GM19238 (cell line): ENCODE results near the gene KRTAP10-12.
"Not testable (repeated sequence)": the region's sequence is repeated elsewhere in the genome, so short reads cannot be mapped to it uniquely, and the experiment has no call there.

Source experiments
- DNase-seq: peaks from one replicate; pipeline ENCODE4 v3.0.0; 2011; ENCODE audit warnings: low spot score; ENCODE audit not compliant: insufficient read length

Gene KRTAP10-12

DNA sequence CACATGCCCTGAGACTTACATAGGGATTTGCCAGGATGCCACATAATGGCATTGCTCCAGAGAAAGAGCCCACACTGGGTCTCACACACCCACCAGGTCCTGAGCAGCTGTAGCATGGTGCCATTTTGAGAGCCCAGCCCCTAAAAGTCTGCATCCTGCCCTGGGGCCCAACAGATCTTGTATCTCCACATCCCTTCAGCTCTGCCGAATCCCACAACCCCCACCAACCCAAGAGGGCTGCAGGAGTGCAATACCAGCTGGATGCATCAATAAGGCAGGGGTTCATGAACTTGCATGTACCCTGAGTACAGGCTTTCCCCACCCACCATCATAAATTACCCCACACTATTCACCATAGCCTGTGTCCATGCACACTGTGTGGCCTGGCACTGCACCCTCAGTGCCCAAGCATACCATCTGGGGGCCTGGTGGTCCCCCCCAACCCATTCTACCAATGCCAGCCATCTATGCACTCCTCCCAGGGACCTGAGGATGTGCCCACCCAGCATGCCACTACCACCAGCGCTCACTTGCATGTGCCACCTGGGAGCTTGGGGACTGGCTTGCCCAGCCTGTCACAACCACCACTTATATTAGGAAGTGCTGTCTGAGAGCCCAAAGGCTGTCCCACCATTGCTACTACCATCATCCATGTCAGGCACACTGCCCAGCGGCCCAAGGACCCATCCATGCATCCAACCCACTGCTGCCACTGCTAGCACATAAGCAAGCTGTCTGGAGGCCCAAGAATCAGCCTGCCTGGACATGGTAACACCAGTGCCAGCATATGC, 26.1 kb upstream of the KRTAP10-12 start:
- no peak for DNase-seq

DNA sequence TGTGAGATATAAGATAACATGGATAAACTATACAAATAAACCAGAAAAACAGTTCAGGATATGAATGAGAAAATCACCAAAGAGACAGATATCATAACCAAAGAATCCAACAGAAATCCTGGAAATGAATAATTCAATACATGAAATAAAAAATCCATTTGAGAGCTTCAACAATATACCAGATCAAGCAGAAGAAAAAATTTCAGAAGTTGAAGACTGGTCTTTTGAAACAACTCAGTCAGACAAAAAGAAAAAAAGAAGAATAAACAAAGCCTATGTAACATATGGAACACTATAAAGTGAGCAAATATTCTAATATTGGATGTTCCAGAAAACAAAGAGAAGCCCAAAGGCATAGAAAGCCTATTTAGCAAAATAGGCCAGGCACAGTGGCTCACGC, 25.1 kb upstream of the KRTAP10-12 start:
- DNase-seq = no peak

GRCh38 chr21:44677881-44678280, 19.1 kb upstream of the KRTAP10-12 start:
- DNase-seq = no peak

DNA sequence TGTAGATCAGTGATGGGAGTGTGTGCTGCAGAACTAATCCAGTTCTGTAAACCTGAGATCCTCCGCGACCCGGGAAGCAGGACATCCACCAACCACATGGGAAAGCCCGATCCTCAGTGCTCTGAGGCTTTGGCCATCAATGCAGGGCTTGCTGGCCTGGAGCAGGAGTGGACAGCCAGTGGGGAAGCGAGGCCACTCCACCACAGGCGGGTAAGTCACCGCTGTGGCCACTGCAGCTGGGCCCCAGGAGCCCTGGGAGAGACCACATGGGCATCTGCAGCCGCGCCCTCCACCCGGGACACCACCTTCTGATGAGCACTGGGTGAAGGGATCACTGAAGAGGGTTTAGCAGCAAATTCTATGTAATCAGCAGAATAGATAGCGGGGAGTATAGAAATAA, 15.8 kb upstream of the KRTAP10-12 start:
- no peak for DNase-seq

DNA sequence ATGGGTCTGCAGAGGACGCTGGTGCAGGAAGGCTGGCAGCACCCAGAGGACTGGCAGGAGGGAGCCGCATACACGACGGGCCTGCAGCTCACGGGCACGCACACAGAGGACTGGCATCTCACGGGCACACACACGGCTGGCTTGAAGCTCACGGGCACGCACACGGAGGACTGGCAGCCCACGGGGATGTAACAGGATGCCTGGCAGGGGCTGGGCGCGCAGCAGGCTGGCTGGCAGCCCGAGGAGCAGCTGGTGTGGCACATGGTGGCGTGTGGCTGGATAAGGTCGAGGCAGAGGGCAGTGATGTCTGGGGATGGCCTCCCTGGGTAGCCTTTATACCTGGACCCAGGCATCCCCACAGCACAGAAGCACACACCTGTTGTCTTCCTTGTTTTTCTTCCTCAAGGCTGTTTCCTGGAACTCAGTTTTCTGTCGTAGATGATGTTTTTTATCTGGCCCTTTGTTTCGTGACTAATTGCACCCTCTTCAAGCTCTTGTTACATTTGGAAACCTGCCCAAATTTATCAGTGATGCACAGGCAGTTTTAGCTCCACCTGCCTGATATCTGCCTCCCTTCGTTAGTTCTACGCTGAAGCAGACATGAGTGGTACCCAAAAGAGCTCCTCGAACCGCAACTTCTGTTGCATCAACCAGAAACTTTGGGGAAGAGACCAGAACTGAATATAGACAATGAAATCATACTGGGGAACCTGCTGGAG, 15.0 kb upstream of the KRTAP10-12 start, which contains the start of gene KRTAP12-1:
Gene KRTAP12-1, minus strand, starts transcription at position 303 of the 719 bp plus-strand sequence. Its CDS starts 40 bp downstream, at position 263.
- DNase-seq = no peak

DNA sequence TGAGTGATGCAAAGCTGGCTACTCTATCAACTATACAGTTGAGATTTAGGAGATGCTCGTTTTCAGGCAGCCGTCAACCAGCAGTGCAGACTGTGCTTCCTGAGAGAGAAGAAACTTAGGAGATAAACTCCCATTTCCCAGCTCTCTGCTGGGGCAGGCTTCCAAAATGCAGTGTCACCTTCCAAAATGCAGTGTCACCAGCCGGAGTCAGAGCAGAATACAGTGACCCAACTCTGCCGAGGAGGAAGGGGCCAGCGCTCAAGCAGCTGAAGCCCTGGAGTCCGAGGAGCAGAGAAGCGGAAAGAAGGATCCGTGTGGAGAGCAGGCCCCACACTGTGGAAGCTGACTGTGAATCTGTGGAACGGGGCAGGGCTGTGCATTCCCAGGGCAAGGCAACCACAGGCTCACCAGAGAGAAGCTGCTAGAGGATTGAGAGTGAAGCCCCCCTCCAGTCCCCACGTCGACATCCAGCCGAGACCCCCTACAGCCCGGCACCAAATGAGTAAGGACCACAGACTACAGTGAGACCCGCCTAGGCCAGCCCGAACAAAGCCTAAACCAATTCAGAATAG, 14.3 kb upstream of the KRTAP10-12 start:
- no peak for DNase-seq

GRCh38 chr21:44684077-44684476, 12.9 kb upstream of the KRTAP10-12 start:
- DNase-seq = no peak

- DNase-seq = no peak
These were observed 12.5 kb upstream of the KRTAP10-12 start for GRCh38 chr21:44684483-44684882.

GRCh38 chr21:44685050-44685449, 11.9 kb upstream of the KRTAP10-12 start:
- DNase-seq = not testable (repeated sequence)

DNA sequence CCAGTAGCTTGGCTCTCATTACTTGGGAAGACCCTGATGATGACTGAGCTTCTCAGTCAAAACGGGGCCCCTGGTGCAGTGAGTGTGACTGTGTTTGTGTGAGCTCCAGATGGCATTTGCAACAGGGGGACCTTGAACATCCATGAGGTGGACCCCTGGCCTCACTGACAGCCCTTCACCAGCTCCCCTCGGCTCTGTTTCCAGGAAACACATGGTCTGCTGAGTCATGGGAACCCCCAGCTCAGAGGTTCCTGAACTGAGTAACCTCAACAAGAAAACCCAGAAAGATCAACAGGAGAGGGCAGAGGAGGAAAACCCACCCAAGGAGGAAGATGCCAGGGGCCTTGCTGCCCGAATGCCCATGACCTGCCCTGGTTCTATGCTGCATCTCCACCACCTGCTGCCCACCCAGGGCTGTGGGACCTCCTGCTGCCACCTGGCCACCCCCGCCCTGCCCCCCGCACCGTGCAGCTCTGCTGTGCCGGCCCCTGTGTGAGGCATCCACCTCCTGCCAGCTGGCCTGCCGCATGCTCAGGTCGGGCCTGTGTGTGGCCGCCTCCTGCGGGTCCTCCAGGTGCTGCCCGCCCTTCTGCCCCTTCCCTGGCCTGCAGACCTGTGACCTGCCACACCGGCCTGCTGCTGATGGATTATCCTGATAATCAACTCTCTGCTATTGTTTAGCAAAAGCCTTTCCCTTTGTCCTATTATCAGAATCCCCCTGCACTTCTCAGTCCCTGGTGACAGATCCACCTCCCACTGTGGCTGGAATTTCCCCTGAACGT, 10.8 kb upstream of the KRTAP10-12 start:
- DNase-seq = no peak

- DNase-seq = no peak
These were observed 10.0 kb upstream of the KRTAP10-12 start for GRCh38 chr21:44686843-44687561.

DNA sequence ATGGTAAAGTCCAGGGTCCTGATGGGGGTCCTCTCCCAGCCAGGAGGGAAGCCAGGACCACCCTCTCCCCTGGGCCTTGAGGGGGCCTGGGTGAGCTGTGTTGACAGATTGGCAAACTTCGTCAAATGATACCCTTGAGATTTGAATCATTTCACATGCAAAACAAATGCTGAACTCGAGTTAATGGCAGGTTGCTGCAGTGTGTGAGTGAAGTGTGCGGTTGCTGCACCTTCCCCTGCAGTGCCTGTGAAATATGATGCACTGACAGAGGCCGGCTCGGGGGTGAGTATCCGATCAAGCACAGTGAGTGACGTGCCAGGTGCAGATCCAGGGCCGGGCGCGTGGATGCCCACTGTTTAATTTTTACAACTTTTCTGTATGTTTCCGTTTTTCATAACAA, 9.3 kb upstream of the KRTAP10-12 start:
- no peak for DNase-seq

- not testable (repeated sequence) for DNase-seq
These were observed 7.2 kb upstream of the KRTAP10-12 start for GRCh38 chr21:44689740-44690139.

DNA sequence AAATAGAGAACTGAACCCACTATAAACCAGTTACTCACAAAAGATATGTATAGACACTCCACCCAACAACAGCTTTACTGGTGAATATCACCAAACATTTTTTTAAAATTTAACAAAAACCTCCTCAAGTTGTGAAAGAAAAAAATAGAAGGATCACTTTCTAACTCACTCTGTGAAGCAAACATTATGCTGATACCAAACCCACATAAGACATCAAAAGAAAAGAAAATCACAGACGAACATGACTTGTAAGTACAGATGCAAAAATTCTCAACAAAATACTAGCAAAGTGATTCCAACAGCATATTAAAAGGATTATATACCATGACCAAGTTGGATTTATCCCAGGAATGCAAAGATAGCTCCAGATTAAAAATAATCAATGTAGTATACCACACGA, 5.3 kb upstream of the KRTAP10-12 start:
- no peak for DNase-seq

DNA sequence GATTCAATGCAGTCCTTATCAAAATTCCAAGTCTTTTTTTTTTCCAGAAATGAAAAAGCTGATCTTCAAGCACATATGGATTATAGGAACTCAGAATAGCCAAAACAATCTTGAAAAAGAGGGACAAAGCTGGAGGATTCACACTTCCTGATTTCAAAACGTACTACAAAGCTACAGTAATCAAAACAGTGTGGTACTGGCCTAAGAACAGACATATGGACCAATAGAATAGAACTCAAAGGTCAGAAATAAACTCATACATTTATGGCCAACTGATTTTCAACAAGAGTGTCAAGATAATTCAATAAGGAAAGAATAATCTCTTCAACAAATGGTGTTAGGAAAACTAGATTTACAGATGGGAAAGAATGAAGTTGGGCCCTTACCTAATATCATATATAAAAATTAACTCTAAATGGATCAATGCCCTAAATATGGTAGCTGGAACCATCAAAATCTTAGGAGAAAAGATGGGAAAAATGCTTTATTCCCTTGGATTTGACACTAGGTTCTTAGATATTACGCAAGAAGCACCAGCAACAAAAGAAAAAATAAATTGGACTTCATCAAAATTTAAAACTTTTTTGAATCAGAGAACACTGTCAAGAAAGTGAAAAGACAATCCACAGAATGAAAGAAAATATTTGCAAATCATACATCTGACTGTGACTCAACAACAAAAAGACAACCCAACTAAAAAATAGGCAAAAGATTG, 4.0 kb upstream of the KRTAP10-12 start:
- DNase-seq = no peak

GRCh38 chr21:44694776-44695175, 2.2 kb upstream of the KRTAP10-12 start:
- no peak for DNase-seq

GRCh38 chr21:44695184-44695583, 1.8 kb upstream of the KRTAP10-12 start:
- no peak for DNase-seq

DNA sequence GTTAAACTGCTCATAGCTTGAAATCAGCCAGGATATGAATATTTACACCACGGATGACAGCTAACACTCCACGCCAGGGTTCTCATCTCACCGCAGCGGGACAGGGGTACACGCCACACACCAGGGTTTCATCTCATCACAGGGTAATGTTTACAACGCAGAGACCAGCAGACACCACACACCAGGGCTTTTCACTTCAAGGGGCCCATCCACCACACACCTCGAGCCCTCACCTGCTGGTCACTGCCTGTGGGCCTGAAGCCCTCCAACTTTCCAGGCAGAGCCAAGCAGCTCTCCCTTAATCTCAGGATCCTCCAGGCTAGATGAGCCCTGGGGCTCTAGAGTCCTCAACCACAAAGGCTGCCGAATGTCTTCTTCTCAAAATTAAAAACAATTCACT, 1.3 kb upstream of the KRTAP10-12 start:
- no peak for DNase-seq

- no peak for DNase-seq
These were observed 400 bp upstream of the KRTAP10-12 start for GRCh38 chr21:44696572-44696971.
